Mesenteric fat pad (tissue), 1 donor: ENCODE data around the gene KDM4D. TPM values are rescaled to one million over a fixed set of nuclear protein-coding genes. Genes with fewer than 3 reads are reported as not detected.
"Not testable (repeated sequence)": the region's sequence is repeated elsewhere in the genome, so short reads cannot be mapped to it uniquely, and the experiment has no call there.

Source experiments
- DNase-seq: peaks from one replicate; pipeline ENCODE4 v3.0.0-alpha.2; 2020; ENCODE audit warnings: low spot score
- long read RNA-seq: library from polyadenylated mRNA; unstranded; transcript quantifications from one replicate; pipeline ENCODE4 v2.0.0, GENCODE V29; 2020
- total RNA-seq: library from RNA; stranded (reverse); fragmentation: NEBNext Ultra II Directional; extraction: Animal tissue kit (Norgen Biotek cat#: 25700); gene quantifications from one replicate; pipeline ENCODE4 v1.2.1, GENCODE V29; 2021
- donor health status: DM: yes; HTN: yes; CAD: no.

The KDM4D gene
- 0.93 TPM for total RNA-seq
- long read RNA-seq, result 0 reads

DNA sequence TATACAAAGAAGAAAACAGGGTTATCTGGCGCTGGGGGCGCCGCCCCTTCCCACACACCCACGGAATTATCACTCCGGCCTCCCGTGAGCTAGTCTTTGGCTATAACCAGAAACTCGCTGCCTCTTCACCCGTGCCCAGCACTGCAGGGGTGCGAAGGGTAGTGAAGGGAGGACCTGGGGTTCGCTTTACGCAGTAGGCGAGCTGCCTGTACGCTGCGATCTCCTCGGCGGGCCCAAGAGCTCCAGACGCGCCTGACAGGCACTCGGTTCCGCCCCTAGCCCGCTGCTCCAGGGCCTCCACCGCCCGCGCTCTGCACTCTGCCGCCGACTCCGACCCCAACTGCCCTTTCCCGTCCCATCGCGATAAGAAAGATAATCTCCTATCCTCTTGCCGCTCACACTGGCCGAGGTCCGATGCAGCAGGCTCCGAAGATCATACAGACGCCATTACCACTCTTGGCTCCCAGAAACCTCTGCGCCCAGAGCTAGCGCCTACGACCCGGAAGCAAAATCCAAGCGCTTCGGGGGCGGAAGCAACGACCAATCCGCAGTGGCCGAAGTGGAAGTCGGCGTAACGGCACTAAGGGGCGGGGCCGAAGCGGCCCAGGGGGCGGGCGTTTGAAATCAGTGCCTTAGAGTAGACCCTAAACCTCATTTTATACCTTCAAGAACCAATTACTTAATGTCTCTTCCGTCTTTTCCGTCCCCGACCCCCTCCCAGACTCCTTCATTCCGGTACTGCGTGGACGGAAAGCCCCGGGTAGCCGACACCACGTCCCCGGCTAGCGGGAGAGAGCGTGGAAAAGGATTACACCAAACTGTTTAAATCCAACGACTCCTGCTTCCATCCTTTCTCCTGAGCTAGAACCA is at the start of gene KDM4D, which contains the start of gene CWC15:
Gene KDM4D, plus strand, starts transcription at position 611 of the 870 bp plus-strand sequence. CDS start 23,664 bp downstream, outside the sequence.
Gene CWC15, minus strand, starts transcription at position 458 of the 870 bp plus-strand sequence. CDS start 1,371 bp downstream, outside the sequence.
- peak; percentile 98 for DNase-seq

DNA sequence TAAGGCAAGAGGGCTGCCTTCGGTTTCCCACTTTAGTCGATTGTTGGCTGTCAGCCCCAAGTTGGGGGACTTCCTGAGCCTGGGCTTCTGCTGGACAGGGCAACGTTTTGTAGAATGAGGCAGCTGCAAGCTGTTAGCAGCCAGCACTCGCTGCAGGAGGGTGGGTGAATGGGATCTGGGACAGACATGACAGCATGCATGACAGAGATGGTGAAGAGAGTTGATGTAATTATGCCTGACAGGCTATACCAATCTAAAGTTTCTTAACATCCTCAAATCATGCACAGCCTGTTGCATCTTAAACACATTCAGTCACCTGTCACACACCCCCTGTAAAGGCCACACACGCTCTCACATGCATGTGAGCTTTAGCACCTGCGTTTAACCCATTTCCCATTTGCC is 49.3 kb upstream of the KDM4D start:
- no peak for DNase-seq

DNA sequence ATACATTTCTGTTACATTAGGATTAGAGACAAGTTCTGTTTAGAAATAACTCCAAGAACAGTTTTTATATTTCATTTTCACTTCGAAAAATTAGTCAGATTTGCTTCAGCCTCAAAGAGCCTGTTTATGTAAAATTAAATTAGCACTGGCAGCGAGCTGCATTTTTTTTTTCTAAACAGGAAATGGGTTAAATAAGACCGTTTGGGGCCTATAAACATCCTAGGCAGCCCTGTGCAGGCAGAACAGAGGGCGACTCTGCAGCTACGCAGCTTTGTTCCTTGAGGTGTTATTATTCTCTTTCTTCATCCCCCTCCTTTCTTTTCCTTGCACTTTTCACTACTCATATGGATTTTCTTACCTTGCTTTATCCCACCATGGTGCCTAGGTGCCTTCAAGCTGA is 48.9 kb upstream of the KDM4D start:
- DNase-seq, result no peak

DNA sequence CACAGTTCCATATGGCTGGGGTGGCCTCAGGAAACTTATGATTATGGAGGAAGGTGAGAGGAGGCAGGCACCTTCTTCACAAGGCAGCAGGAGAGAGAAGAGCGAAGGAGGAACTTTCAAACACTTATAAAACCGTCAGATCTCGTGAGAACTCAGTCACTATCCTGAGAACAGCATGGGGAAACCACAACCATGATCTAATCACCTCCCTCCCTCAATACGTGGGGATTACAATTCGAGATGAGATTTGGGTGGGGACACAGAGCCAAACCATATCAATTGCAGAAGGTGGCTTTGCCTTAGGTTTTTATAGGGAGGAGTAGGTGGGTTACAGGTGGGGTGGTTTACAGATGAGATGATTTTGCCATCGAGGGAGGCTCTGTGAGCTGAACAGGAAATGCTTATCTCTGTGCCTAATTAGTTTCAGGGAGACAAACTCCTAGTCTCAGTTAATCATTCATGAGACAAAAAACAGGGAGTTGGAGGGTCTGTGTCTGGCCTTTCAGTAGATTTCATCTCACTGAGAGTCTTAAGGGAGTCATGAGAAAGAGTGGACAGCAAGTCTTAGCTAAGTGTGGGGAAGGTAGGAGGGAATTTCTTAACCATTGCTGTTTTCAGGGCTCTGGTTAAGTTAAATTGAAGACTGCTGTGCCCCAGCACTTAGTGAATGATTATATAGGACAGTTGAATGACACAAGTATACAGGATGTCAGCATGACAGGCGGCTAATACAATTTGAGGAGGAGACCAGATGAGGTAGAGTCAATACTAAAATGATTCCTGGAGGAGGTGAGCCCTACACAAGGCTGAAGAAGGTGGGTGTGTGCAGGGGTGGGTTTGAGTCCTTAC is 47.9 kb upstream of the KDM4D start:
- DNase-seq, result no peak

DNA sequence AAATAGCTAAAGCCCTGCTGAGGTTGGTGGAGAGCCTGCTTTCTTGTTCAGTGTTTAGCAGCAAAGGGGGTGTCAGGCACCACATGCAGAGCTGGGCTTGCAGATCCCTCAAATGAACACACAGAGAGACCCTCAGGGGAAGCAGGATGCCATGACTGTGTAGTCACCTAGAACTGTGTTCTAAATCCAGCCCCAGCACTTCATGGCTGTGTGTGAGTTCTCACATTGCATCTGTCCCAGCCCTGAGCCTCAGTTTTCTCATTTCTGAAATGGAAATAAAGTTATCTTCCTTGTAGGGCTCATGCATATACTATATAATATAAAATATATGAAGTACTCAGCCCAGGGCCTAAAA is 47.3 kb upstream of the KDM4D start:
- no peak for DNase-seq

DNA sequence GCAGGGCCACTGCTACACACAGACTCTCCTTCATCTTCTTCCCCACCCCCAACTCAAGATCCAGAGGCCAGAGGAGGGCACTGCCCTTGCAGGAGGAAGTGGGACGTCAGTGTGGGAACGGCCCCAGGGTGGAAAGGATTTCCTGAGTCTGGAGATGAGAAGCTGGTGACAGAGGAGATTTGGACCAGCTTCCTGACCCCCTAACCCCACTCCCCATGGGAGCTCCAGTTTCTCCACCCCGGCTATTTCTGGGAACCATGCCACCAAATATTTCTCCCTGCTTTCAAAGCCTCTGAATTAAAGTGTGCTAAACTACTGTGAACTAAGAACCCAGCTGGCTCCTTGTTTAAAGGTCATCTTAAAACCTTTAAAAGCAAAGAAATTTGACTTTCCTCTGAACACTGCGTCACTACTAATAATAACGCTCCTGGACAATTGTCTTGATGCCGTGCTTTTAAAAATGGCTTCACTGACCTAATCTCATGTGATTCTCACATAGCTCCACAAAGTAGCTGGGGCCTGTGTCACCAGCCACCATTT is 46.7 kb upstream of the KDM4D start:
- no peak for DNase-seq

DNA sequence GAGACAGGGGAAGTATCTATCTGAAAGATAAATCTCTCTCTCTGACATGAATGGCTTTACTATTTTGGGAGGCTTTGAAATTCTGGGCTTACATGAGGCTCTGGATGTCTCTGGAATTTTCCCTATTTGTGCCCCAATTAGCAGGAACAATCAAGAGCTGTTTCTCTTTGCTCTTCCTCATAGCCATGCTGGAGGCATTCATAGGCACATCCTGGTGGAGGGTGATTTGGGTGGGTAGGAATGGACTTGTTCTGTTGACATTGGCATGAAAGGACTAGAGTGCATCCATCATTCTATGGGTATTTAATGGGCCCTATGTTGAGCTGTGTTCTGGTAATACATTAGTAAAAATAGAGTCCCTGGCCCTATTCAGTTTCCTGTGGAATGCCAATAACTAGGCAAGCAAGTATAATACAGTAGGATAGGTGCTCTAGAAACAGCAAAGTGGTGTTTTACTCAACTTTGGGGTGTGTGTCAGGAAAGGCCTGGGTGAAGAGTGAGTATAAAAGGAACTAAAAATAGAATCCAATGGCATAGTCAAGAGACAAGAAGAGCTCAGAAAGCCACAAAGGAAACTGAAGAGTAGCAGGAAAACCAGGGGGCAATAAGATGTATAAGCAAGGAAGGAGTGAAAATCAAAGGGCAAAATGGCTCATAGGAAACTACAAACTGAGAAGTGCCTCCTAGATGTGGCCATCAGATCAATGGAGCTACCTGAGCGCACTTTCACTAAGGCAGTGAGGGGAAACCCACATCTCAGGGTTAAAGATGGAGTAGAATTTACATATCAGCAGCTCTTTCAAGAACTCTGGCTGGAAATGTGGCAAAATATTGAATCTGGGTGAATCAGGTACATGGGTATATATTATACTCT is 45.2 kb upstream of the KDM4D start:
- no peak for DNase-seq

DNA sequence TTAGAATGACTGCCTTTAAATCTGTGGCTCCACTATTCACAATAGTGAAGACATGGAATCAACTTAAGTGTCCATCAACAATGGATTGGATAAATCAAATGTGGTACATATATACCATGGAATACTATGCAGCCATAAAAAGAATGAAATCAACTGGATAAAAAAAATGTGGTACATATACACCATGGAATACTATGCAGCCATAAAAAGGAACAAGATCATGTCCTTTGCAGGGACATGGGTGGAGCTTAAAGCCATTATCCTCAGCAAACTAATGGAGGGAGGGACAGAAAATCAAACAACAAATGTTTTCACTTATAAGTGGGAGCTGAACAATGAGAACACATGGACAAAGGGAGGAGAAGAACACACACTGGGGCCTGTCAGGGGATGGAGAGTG is 41.4 kb upstream of the KDM4D start:
- not testable (repeated sequence) for DNase-seq

DNA sequence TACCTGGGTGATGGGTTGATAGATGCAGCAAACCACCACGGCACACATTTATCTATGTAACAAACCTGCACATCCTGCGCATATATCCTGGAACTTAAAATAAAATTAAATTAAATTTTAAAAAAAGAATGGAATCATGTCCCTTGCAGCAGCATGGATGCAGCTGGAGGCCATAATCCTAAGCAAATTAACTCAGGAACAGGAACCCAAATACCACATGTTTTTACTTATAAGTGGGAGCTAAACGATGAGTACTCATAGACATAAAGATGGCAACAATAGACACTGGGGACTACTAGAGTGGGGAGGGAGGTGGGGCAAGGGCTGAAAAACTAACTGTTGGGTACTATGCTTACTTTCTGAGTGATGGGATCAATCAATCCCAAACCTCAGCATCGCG is 41.0 kb upstream of the KDM4D start:
- DNase-seq, result no peak

DNA sequence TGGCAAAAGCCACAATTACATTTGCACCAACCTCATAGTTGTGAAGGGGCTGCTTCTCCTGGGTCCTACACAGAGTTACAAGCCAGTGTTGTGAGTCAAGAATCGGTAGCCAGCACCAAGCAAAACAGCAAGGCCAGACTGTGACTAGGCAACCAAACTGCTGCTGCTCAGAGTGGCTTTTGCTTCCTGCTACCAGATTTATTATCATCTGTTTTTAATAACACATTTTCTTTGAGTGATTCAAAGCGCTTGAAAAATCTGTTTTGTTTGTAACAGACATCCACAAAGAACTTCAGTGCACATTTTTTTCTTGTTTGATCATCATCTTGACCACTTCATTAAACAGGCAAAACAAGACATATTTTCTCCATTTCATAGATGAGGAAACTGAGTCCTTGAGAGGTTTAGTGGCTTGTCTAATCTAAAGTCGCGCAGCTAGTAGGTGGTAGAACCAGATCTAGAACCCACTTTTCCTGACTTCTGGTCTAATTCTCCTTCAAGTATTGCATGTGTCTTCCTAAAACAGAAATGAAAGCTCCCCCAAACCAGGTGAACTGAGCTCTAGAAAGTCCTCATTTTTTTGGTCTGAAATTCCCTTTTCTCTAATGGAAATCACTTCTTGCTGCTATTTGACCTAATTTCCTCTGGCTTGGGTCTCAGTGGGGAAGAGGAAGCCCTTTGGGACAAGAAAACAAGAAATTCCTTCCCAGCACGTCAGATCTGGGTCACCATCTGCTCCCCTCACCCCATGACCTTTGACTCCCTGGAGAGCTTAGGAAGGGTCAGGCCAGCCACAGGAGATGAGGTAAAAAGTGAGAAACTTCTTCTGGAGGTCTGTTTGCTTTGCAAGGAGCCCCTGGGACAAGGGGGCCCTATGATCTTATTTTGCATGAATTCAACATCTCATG is 40.0 kb upstream of the KDM4D start:
- DNase-seq, result no peak

DNA sequence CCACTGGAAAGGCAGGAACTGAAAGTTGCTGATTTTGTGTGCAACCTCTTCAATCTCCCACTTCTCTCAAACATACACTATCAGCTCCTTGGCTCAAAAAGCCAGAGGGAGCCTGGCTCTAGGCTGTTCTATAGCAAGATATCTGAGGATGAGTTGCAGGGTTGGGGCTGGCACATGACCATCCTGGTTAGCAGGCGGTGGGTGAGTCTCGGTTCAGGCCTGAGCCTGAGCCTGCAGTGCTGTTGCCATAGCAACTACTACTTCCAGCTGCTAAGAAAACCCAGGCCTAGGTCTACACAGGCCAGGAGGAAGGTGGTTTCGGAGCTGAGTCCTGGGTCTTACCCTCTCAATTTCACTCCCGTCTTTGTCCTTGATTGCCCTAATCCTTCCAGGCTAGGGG is 39.1 kb upstream of the KDM4D start:
- DNase-seq, result no peak

DNA sequence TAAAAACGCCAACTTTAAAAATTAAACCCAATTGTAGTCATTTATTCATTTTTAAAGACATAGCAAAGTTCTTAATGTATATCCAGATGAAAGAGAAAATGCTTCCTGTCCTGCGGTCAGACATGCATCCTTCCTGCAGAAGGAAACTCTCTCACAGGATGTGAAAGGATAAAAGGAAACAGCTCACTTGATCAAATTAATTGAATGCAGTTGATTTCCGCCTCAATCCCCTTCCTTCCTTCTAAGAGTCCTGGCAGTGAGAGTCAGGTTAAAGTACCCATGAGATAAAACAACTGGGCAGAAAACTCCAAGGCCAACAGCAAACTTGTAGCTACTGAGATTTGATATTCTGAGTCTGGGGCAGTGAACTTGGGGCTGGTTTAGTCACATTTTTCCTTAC is 38.7 kb upstream of the KDM4D start:
- DNase-seq, result no peak

DNA sequence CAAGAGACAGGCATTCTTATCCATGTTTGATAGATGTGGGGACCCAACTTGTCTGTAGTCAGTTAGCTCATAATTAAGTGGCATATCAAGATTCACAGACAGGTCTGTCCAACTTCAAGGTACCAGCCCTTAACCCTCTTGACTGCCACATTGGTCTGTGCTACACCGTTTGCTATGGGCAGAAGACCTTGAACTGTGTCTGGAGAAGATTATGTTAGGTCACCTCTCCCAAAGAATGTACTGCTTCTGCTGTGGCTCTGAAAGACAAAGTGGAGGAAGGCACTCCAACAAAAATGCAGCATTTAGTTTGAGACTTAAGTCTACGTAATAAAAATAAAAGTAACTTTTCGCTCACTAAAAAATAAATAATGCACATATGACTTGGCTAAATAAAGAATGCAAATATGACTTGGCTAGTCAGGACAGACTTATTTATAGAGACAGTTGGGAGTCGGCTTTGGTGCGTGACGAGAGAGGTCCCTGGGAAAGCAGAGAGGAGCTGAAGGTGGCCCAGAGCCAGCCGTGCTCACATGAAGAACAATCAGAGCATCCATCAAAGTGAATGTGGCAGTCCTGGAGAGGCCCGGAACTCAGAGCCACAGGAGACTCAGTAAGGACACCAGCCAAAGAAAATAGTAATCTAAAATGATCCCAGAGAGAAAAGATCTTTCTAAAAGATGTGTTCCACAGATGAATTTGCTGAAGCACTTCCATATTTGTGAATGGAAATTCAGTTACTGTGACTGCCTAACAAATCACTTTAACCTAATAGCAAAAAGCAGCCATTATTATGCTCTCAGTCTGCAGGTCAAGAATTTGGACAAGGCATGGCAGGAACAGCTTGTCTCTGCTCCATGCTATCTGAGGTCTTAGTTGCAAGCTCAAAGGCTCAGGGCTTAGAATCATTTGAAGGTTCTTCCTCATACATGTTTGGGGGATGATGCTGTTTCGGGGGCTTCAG is 35.1 kb upstream of the KDM4D start:
- no peak for DNase-seq

DNA sequence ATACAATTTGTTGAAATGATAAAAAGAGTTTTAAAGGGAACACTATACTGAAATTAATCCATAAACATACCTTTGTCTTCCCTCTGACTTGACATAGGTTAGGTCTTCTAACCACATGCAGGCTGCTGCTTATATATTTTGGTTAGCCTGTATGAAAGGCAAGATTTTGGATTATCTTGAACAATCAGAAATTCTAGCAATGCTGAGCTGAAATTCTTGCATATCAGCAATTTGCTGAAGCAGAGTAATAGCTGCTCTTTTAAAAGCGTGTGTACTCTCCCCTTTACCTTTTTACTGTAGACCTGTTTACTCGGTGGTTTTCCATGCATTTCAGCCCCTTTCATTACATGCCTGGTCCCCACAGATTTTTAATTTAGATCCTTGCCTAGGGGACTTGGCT is 34.2 kb upstream of the KDM4D start:
- DNase-seq, result no peak

DNA sequence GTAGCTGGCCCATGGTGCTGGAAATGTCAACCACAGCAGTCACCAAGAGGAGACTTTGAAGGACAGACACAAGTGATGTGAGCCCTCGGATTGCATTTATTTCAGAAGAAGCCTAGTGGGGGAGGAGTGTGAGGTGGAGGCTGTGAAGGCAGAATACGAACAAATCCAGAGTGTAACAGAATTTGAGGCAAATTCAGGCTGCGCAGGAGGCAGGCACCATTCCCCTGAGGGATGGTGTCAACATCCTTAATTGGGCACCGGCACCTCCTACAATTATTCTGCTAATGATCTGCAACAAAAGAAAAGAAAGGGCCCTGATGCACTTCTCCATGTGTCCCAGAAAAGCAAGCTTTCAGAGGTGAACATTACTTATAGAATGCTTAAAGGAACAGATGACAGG is 32.4 kb upstream of the KDM4D start:
- no peak for DNase-seq

DNA sequence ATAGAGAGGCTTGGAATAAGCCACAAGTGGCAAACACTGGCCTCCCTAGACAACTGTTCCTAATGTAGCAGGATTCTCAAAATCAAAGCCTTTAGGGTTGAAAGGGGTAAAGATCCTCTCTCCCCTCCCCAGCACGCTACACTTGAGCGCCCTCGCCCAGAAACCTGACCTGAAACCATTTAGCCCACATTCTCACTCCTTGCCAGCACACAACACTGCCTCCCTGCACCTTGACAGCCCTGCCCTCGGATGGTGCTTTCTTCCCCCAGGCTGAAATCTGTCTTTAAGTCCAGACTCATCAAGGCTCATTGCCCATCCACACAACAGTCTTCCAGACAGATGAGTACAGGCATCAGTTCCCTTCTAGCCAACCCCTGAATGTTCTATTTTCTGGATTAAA is 26.7 kb upstream of the KDM4D start:
- DNase-seq, result no peak

DNA sequence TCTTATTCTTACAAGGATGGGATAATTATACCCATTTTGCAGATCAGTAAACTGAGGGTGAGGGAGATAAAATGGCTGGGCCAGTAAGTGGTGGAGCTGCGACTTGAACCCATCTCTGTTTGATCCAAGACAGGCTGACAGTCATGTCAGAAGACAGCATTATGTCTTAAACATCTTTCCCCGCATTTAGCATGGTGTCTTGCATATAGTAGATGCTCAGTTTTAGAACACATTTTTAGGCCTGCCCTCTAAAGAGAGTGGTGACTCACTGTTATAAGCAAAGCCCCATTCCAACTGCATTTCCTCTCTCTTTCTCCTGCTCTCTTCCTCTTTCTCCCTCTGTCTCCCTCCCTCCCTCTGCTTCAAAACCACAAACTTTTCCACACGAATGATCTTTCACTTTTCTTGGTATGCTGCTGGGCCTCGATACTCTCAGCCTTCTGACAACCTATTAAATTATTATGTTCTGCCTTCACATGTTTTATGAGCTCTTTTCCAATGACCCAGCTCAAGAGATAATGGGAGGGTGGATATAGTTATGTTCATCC is 25.4 kb upstream of the KDM4D start:
- no peak for DNase-seq

DNA sequence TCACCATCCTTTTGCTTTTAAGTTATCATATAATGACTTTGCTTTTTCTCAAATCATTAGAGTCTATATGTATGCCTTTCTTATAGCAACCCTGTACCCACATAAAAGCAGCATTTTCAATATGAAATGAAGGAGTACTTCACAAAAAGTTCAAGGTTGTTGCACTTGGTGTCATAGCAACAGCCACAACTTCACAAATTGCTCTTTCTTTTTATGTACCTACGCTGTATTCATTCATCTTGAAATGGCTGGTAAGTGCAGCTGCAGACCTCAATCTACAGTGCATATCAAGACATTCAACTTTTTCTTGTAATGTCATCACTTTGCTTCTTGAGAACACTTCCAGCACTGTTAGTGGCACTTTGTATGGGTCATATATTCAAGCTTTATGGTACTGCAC is 18.8 kb upstream of the KDM4D start:
- DNase-seq, result no peak
